WI38 (cell line): ENCODE results near the gene MYOCD.

Experiments used
- H3K4me3 ChIP-seq: 2 replicates; pipeline ENCODE4 v1.5.1; 2011; ENCODE audit warnings: low read depth, mild to moderate bottlenecking, control low read depth, low read length
- CTCF ChIP-seq: IDR thresholded peaks from 2 replicates; pipeline ENCODE4 v1.5.1; 2012; ENCODE audit warnings: low read depth, mild to moderate bottlenecking, control low read depth, low read length

The MYOCD gene

GRCh38 chr17:12623220-12623848 is 42.4 kb upstream of the MYOCD start:
- no peak for TF ChIP-seq CTCF

GRCh38 chr17:12624211-12624610 is 41.5 kb upstream of the MYOCD start:
- H3K4me3 ChIP-seq, result no peak overlapping the region
- TF ChIP-seq CTCF, result no peak

More at GRCh38 chr17:12623220-12623848, 42.4 kb upstream of the MYOCD start:
- H3K4me3 ChIP-seq, result no peak overlapping the region

- no peak overlapping the region for H3K4me3 ChIP-seq
- TF ChIP-seq CTCF, result no peak
Measured at GRCh38 chr17:12625092-12625491, 40.6 kb upstream of the MYOCD start.

GRCh38 chr17:12627177-12627629 is 38.5 kb upstream of the MYOCD start:
- TF ChIP-seq CTCF, result no peak
- peak overlapping the region; percentile 5; the same call in 1 of the 2 replicates for H3K4me3 ChIP-seq

GRCh38 chr17:12627781-12628451 is 37.8 kb upstream of the MYOCD start:
- no peak for TF ChIP-seq CTCF
- 0 out of 2 replicates have a peak overlapping the region, but pooled peaks have one; percentile 1 for H3K4me3 ChIP-seq

- no peak for TF ChIP-seq CTCF
- no peak overlapping the region for H3K4me3 ChIP-seq
Measured at GRCh38 chr17:12631076-12631475, 34.6 kb upstream of the MYOCD start.

- H3K4me3 ChIP-seq, result no peak overlapping the region
- no peak for TF ChIP-seq CTCF
Measured at GRCh38 chr17:12632785-12633184, 32.9 kb upstream of the MYOCD start.
